Epithelial cell of proximal tubule (primary cell): ENCODE results near the gene ARHGDIB. TPM values are rescaled to one million over a fixed set of nuclear protein-coding genes. Genes with fewer than 3 reads are reported as not detected.

ENCODE experiments used
- DNase-seq: peaks from one replicate; pipeline ENCODE4 v3.0.0-alpha.2; 2011; ENCODE audit warnings: low read depth
- H3K4me3 ChIP-seq: 2 replicates; pipeline ENCODE4 v1.5.1; 2011; ENCODE audit warnings: low read depth, mild to moderate bottlenecking, low read length
- total RNA-seq: library from RNA; depleted of rRNA; stranded (reverse); fragments of >200 nt; gene quantifications from 2 replicates; pipeline ENCODE4 v1.2.3, GENCODE V29; 2015
- TF ChIP-seq, protein P1 (sequence below): conservative IDR thresholded peaks from 2 replicates; pipeline ENCODE4 v1.5.1; 2012; ENCODE audit warnings: low read depth, mild to moderate bottlenecking, low read length

ARHGDIB gene
- total RNA-seq, 1 donor from 2014 or later: 23.9 TPM

DNA sequence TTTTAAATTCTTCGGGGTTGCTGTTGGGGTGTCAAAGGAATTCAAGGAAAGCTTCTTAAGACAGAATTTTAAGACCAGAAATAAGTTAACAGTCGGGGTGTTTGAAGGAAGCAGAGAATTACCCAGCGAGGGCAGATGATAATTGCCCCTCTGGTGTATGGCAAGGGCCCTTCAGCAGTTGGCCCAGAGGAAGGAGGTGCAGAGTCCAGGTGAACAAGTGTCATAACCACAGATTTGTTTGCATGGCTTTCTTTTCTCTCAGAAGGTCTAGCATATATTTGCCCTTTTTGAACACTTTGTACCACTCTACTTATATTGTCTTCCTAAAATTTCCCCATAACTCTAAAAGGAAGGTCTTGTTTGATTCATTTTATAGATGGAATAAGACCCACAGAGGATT is 13.2 kb upstream of the ARHGDIB start:
- no peak overlapping the region for H3K4me3 ChIP-seq
- DNase-seq: no peak
- TF ChIP-seq, protein P1, sequence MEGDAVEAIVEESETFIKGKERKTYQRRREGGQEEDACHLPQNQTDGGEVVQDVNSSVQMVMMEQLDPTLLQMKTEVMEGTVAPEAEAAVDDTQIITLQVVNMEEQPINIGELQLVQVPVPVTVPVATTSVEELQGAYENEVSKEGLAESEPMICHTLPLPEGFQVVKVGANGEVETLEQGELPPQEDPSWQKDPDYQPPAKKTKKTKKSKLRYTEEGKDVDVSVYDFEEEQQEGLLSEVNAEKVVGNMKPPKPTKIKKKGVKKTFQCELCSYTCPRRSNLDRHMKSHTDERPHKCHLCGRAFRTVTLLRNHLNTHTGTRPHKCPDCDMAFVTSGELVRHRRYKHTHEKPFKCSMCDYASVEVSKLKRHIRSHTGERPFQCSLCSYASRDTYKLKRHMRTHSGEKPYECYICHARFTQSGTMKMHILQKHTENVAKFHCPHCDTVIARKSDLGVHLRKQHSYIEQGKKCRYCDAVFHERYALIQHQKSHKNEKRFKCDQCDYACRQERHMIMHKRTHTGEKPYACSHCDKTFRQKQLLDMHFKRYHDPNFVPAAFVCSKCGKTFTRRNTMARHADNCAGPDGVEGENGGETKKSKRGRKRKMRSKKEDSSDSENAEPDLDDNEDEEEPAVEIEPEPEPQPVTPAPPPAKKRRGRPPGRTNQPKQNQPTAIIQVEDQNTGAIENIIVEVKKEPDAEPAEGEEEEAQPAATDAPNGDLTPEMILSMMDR: no peak

DNA sequence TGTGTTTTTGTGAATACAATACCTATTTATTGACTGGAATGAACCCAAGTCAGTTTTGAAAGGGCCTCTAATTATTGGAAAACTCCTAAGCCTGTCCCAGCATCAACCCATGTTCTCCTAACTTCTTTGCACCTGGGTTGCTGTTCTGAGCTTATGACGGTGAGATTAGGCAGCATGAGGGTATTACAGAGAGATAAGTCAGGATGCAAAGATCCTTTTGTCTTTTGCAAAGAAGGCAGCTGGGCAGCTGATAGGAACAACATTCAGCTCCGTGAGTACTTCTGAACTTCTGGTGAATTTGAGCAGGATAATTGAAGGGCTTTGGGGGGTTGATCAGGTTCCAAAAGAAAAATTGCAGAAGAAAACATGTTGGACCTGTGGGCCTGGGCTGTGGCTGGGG is 11.4 kb upstream of the ARHGDIB start, which contains the start of gene PDE6H:
Gene PDE6H, plus strand, starts transcription at position 227 of the 400 bp plus-strand sequence. CDS start 4,971 bp downstream, outside the sequence.
- TF ChIP-seq, protein P1: no peak

DNA sequence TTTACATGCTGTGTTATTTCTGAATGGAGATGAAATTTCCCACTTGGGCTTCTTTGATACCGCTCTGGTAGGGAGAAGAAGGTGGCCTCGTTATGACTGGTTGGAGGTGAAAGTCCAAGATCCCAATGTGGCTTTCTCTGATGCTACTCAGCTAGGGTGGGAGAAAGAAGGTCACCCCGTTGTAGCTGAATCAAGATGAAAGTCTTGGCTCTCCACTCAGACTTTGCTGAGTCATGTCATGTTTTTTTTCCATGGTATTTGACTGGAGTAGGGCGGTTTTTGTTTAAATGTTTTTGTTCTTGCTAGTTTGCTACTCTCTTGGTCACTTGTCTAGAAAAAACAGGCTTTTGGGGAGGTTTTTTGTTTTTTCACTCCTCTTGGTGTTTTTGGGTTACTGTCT is 9.1 kb upstream of the ARHGDIB start:
- TF ChIP-seq, protein P1: no peak
- H3K4me3 ChIP-seq: no peak overlapping the region

More for the DNA sequence above, 11.4 kb upstream of the ARHGDIB start, which contains the start of gene PDE6H:
- H3K4me3 ChIP-seq: no peak within 1 kb of the TSS
- DNase-seq: no peak

DNA sequence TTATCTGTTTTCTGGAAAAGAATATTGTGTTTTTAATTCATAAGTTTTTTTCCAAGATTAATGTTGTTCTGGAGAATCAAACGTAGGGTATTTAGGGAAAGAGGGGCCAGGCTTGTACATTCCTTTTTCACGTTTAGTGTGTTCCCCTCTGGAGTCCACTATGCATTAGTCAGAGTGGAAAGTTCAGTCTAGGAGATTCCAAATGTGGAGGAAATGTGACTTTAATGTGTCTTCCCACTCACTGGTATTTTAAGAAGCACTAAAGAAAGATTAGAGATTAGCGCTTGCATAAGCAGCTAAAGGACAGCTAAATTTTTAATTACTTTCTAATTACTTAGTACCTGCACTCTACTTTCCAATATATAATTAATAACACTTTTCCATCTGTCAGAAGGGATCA is 7.1 kb upstream of the ARHGDIB start:
- no peak for DNase-seq
- no peak overlapping the region for H3K4me3 ChIP-seq
- TF ChIP-seq, protein P1: no peak

More for the DNA sequence above, 9.1 kb upstream of the ARHGDIB start:
- no peak for DNase-seq

DNA sequence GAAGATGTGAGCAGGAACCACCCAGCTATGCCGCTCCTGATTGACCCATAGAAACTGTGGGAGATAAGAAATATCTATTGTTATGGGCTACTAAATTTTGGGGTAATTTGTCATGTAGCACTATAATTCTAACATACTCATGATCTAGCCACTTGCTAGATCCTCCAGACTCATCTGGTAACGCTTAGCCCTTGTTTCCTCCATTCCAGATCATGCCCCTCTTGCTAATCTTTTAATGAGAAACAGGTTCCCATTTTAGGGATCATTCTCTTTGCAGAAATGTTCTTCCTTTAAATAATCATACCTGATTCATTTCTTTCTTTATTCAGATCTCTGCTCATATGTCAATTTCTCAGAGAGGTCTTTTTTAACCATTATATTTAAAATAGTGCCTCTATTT is 3.8 kb upstream of the ARHGDIB start:
- no peak for DNase-seq
- TF ChIP-seq, protein P1: no peak
- no peak overlapping the region for H3K4me3 ChIP-seq

DNA sequence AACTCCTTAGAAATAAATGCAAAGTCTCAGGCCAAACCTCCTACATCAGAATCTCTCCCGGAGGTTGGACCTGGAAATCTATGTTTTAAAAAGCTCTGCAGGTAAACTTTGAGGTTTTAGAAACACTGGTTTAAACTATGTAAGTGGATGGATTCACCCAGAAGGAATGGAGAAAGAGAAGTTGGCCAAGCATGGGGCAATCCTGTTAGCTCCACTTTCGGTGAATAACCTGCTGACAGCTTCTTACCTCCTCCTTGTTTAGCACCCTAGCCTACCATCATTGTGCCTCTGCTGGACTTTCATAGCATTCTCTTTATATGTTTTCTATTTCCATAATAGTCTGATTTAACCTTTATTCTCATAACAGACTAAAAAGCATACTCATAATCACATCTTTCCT is 3.0 kb upstream of the ARHGDIB start:
- TF ChIP-seq, protein P1: no peak
- H3K4me3 ChIP-seq: no peak overlapping the region
- DNase-seq: no peak

DNA sequence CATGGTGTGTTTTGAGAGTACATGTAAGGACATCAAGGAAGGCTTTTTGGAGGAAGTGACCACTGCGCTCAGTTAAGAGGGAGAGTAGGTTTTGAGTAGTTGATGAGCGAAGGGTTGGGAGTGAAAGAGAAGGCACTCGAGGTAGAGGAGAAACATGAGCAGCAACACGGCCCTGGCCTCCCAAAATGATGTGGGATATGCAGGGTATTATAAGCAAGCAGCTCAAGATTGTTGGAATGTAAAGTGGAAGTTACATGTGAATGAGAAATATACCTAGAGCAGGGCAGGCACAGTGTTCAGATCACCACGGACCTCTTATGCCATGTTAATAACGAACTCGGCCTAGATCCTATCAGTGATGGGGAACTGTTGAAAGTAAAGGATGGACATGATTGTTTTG is 2.1 kb upstream of the ARHGDIB start:
- DNase-seq: no peak
- H3K4me3 ChIP-seq: no peak overlapping the region
- TF ChIP-seq, protein P1: no peak
